ENCODE results near the gene ZNF57.
A peak's percentile ranks its signal among the peaks of the same experiment; 100 is the strongest.

Gene ZNF57

GRCh38 chr19:2944775-2945574 is 44.2 kb downstream of the ZNF57 start, which contains the start of gene ZNF77:
ZNF77 (minus strand) TSS chr19:2944971; CDS start chr19:2944840, 131 bp downstream.
- DNase-seq (ENCODE audit: low spot score) = peak; percentile 100
- no peak for TF ChIP-seq CTCF (IDR thresholded peaks at IDR 0.05)
- peak within 1 kb of the TSS; percentile 90 to 95 for H3K27ac ChIP-seq
- peak within 1 kb of the TSS; percentile 89 for H3K4me3 ChIP-seq

DNA sequence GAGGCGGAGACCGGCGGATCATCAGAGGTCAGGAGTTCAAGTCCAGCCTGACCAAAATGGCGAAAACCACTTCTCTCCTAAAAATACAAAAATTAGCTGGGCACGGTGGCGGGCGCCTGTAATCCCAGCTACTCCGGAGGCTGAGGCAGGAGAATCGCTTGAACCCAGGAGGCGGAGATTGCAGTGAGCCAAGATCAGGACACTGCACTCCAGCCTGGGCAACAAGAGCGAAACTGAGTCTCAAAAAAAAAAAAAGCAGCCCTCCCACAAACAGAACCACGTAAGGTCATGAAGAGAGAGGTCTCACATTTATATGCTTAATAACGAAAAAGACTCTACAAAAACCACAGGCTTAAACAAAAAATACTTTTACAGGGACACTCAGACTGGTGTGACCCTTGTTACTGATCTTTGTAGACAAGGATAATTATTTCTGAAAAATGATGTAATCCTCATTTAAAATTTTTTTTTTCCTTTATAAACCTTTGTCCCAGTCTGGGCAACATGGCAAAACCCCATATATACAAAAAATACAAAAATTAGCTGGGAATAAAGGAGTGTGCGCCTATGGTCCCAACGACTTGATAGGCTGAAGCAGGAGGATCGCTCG is 45.0 kb downstream of the ZNF57 start:
- H3K27ac ChIP-seq = peak overlapping the region; percentile 90 to 95
- DNase-seq (ENCODE audit: low spot score) = no peak
- no peak for TF ChIP-seq CTCF (IDR thresholded peaks at IDR 0.05)

DNA sequence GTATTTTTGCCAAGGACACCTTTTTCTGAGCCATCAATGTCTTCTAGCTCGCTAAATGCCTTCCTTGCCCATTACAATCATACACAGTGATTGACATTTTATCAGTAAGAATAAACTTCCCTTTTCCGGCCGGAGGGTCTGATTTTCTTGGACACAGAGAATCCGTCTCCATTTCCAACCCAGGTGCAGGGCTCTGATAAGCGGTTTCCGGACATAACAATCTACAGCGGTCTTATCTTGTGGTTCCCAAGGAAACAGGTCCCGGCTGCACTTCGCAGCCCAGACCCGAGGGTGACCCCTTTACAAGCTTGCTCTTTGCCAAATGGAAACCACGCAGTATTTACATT is 49.2 kb downstream of the ZNF57 start:
- Histone ChIP-seq H3K4me3 (peak overlapping the region; percentile 78), H3K27ac (peak overlapping the region; percentile 94 to 97)
- no peak for TF ChIP-seq CTCF (IDR thresholded peaks at IDR 0.05)
- DNase-seq (ENCODE audit: low spot score) = no peak

More for the DNA sequence above, 45.0 kb downstream of the ZNF57 start:
- H3K4me3 ChIP-seq = peak overlapping the region; percentile 89

GRCh38 chr19:2950286-2951124 is 49.8 kb downstream of the ZNF57 start:
- no peak for TF ChIP-seq CTCF (IDR thresholded peaks at IDR 0.05)

GRCh38 chr19:2952953-2953481 is 52.3 kb downstream of the ZNF57 start:
- no peak for DNase-seq (ENCODE audit: low spot score)
- Histone ChIP-seq H3K4me3 (no peak overlapping the region), H3K27ac (no peak overlapping the region)
- no peak for TF ChIP-seq CTCF (IDR thresholded peaks at IDR 0.05)

More at GRCh38 chr19:2950286-2951124, 49.8 kb downstream of the ZNF57 start:
- H3K27ac ChIP-seq = peak overlapping the region; percentile 94 to 97
- peak overlapping the region; percentile 78 for H3K4me3 ChIP-seq
- peak; percentile 100 for DNase-seq (ENCODE audit: low spot score)

- DNase-seq (ENCODE audit: low spot score) = no peak
- TF ChIP-seq CTCF (IDR thresholded peaks at IDR 0.05) = no peak
- H3K27ac ChIP-seq = no peak overlapping the region
- H3K4me3 ChIP-seq = no peak overlapping the region
Observed at GRCh38 chr19:2957160-2957559, 56.4 kb downstream of the ZNF57 start.
